GM13977 (cell line): ENCODE data around the gene KLHL7.

ENCODE experiments used
- DNase-seq: peaks from one replicate; pipeline ENCODE4 v3.0.0; 2012; ENCODE audit warnings: low spot score
- CTCF ChIP-seq: IDR thresholded peaks from 2 replicates; pipeline ENCODE4 v1.5.1; 2012; ENCODE audit warnings: mild to moderate bottlenecking, control low read depth; ENCODE audit not compliant: insufficient read depth; ENCODE audit errors: extremely low read depth, missing control alignments
- in situ Hi-C: fragments of 300-500 bp; cut with MboI; formaldehyde crosslinking; loops from one replicate; pipeline ENCODE4 v1.12.0; 2022; ENCODE audit warnings: low sequenced_read_pairs, low pct_unique_long_range_greater_than_20kb, mixed read lengths, inconsistent platforms; ENCODE audit not compliant: unreplicated experiment

The KLHL7 gene

GRCh38 chr7:23210506-23210905, 104.9 kb downstream of the KLHL7 start:
- in situ Hi-C loops, result no loop called here
- no peak for DNase-seq
- TF ChIP-seq CTCF, result no peak

GRCh38 chr7:23211589-23211988, 106.0 kb downstream of the KLHL7 start:
- in situ Hi-C loops, result no loop called here
- DNase-seq, result no peak
- TF ChIP-seq CTCF, result no peak

DNA sequence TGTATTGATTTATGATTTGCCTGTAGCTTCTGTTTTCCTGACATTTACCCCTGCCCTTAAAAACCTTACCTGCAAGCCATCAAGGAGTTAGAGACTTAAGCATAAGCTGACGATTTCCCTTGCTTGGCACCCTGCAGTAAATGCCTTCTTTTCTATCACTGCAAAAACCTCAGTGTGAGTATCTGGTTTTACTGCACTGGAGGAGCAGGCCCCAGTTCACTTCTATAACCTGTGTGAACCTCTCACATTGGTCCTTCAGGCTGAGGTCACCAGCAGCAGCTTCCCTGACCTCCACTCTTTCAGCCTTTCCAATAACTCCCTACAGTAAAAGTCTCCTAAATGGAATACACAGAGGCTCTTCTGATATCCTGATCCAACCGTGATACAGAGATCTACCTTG, 106.8 kb downstream of the KLHL7 start:
- no peak for TF ChIP-seq CTCF
- in situ Hi-C loops, result no loop called here
- DNase-seq, result no peak

DNA sequence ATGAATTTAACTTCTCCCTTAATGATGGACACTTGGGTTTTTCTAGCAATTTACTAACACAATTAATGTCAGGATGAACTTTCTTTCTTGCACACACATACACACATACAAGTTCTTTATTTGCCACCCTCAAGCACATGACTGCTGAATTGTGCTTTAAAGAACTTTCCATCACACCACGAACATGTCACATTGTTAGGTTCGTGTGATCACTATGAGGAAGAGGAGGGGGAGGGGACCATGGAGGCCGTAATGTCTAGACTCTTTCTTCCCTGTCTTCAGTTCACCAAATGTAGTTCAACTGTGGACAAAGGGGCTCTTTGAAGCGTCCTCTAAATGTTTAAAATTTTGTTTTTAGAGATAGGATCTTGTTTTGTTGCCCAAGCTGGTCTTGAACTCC, 107.3 kb downstream of the KLHL7 start:
- in situ Hi-C loops, result no loop called here
- no peak for TF ChIP-seq CTCF

DNA sequence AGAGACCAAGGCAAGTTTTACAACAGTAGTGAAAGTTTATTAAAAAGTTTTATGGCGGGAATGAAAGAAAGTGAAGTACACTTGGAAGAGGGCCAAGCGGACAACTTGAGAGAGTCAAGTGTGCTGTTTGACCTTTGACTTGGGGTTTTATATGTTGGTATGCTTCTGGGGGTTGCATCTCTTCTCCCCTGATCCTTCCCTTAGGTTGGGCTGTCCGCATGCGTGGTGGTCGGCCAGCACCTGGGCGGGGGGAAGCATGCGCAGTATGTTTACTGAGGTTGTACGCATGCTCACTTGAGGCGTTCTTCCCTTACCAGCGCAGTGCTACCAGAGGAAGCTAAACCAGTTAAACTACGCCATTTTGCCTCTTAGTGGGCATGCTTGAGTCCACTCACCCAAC, 108.2 kb downstream of the KLHL7 start:
- TF ChIP-seq CTCF, result no peak
- in situ Hi-C loops, result no loop called here
- DNase-seq, result no peak

More for the DNA sequence above, 107.3 kb downstream of the KLHL7 start:
- DNase-seq, result no peak

DNA sequence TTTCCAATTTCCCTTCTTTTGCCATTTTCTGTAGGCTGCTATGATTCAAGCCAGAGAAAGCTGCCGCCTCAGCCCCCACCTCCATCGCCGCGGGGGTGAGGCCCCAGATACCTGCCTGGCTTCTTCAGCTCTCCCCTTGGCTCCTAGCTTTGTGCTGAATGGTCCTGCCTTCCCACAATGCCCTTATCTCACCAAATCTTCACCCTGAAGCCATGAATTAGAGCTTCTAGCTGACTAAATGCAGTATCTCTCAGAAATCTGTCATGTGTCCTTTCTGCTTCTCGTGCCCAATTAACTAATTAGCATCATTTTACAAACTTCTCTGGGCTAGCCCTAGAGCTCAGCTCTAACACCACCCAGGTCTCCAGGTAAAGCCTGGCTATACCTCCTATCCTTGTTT, 108.8 kb downstream of the KLHL7 start:
- no peak for TF ChIP-seq CTCF

DNA sequence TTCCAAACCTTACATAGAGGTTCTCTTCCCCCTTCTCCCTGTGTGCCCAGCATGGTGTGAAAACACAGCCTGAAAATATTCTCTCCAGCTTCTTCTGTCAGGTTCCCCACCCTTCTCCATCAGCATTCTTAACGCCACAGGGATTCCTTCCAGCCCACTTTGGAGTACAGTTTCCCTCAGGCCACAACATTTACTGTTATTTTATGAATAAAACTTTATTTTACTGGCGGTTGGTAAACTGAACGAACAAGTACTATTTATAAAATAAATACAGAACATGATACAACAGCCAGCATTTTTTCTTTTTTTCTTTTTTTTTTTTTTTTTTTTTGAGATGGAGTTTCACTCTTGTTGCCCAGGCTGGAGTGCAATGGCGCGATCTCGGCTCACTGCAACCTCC, 109.4 kb downstream of the KLHL7 start:
- TF ChIP-seq CTCF, result no peak
- in situ Hi-C loops, result no loop called here
- no peak for DNase-seq

More for the DNA sequence above, 108.8 kb downstream of the KLHL7 start:
- no peak for DNase-seq
- in situ Hi-C loops, result no loop called here
